Suprapubic skin (tissue), 4 donors: ENCODE measurements around the gene RAB31. TPM values are rescaled to one million over a fixed set of nuclear protein-coding genes. Genes with fewer than 3 reads are reported as not detected.

Experiments used
- DNase-seq, 2 donors: peaks; one replicate each; pipeline ENCODE4 v3.0.0-alpha.2; 2019; ENCODE audit warnings: low spot score in 2 of 2
- H3K27ac ChIP-seq: fragments of 200-600 bp; sonication (generic); one replicate; pipeline ENCODE4 v1.5.1; 2019
- H3K27me3 ChIP-seq: fragments of 200-600 bp; sonication (generic); one replicate; pipeline ENCODE4 v1.5.1; 2019
- H3K36me3 ChIP-seq: fragments of 200-600 bp; sonication (generic); one replicate; pipeline ENCODE4 v1.5.1; 2019
- H3K4me1 ChIP-seq: fragments of 200-600 bp; sonication (generic); one replicate; pipeline ENCODE4 v1.5.1; 2019
- H3K4me3 ChIP-seq: fragments of 200-600 bp; sonication (generic); one replicate; pipeline ENCODE4 v1.5.1; 2019; ENCODE audit warnings: mild to moderate bottlenecking
- H3K9me3 ChIP-seq: fragments of 200-600 bp; sonication (generic); one replicate; pipeline ENCODE4 v1.5.1; 2019
- EP300 ChIP-seq: sonication (generic); formaldehyde crosslinking; IDR thresholded peaks from one replicate; pipeline ENCODE4 v1.6.1; 2017; ENCODE audit warnings: antibody characterized with exemption
- POLR2A ChIP-seq, 2 donors: fragments of 450-650 bp; IDR thresholded peaks; one replicate each; pipeline ENCODE4 v1.6.1; 2017; ENCODE audit warnings: antibody characterized with exemption in 2 of 2, mild to moderate bottlenecking in 2 of 2, moderate library complexity in 2 of 2
- POLR2AphosphoS5 ChIP-seq, 3 donors: sonication (generic); formaldehyde crosslinking; IDR thresholded peaks; one replicate each; pipeline ENCODE4 v1.6.1; 2017; ENCODE audit warnings: antibody characterized with exemption in 3 of 3
- WGBS: methylation state at CpG from one replicate; pipeline ENCODE4 v1.1.5; 2018; 5-methylcytosine and 5-hydroxymethylcytosine counted together
- total RNA-seq, 4 donors: library from RNA; depleted of rRNA; stranded (reverse); fragments of >200 nt; gene quantifications; one replicate each; pipeline ENCODE4 v1.1.0, GENCODE V29; 2016
- TF ChIP-seq, protein P1 (sequence below), 2 donors: fragments of 200-600 bp in 1 of 2; fragments of 450-650 bp in 1 of 2; sonication (generic) in 1 of 2; IDR thresholded peaks; one replicate each; pipeline ENCODE4 v1.5.1; 2016 to 2019; ENCODE audit warnings: antibody characterized with exemption in 2 of 2, mild to moderate bottlenecking in 1 of 2, moderate library complexity in 1 of 2

The RAB31 gene
- total RNA-seq, 4 donors from 2014 or later = 5.8 to 15.2 (median 11.4) TPM

DNA sequence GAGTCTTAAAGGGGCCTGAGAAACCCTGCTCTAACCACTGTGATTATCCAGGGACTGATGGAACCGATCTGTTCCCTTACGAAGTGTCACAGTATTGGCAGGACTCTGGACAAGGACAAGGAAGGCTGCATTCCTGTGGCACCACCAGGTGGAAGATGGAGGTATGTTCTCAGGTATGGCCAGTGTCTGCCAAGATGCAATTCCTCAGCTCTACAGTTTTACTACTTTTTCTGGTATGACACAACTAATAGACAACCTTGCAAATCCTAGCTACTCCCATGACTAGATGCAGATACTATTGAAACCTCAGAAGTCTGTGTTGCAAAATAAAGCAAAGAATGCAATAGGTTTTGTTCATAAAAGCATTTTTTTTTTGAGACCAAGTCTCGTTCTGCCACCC, 14.6 kb downstream of the RAB31 start:
- Histone ChIP-seq H3K9me3 (no peaks in the 10 kb centered on the region), H3K27ac (no peak overlapping the region), H3K4me3 (no peak overlapping the region), H3K36me3 (no peaks in the 10 kb centered on the region), H3K4me1 (peaks cover 8% of the 10 kb centered on the region), H3K27me3 (no peaks in the 10 kb centered on the region)
- WGBS = 52% methylated on average over 3 of the region's 3 CpGs
- peak in 1 of 2 donors; percentile 23 for DNase-seq
- no peak for TF ChIP-seq POLR2AphosphoS5 (IDR thresholded peaks at IDR 0.05)
- TF ChIP-seq, protein P1, sequence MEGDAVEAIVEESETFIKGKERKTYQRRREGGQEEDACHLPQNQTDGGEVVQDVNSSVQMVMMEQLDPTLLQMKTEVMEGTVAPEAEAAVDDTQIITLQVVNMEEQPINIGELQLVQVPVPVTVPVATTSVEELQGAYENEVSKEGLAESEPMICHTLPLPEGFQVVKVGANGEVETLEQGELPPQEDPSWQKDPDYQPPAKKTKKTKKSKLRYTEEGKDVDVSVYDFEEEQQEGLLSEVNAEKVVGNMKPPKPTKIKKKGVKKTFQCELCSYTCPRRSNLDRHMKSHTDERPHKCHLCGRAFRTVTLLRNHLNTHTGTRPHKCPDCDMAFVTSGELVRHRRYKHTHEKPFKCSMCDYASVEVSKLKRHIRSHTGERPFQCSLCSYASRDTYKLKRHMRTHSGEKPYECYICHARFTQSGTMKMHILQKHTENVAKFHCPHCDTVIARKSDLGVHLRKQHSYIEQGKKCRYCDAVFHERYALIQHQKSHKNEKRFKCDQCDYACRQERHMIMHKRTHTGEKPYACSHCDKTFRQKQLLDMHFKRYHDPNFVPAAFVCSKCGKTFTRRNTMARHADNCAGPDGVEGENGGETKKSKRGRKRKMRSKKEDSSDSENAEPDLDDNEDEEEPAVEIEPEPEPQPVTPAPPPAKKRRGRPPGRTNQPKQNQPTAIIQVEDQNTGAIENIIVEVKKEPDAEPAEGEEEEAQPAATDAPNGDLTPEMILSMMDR (IDR thresholded peaks at IDR 0.05) = peak in 1 of 2 donors; percentile 54

DNA sequence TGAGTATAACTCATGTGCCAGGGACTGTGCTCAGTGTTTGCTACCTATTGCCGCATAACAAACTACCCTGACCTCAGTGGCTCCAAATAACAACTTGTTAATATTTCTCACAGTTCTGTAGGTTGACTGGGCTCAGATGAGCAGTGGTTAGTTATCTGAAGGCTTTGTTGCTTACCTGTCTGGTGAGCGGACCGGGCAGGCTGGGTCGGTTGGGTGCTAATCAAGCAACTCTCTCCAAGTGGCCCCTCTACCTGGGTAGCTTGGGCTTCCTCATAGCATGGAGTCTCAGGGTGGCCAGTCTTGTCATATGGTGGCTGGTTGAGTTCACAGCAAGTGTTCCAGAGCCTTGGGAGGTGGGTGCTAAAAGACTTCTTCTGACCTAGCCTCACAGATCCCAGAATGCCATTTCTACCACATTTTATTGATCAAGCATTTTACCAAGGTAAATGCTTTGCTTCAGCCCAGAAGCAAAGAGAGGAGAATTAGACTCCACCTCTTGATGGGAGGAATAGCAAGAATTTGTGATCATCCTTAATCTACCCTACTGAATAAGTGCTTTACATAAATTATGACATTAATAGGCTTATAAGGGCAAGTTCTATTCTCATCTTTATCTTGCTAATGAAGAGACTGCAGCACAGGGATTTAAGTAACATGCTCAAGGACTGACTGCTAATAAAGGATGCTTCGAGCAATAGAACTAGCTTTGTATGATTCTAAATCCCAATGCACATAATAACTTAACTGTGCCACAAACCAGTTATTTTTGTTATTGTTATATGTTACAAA, 16.9 kb downstream of the RAB31 start:
- no peaks in the 10 kb centered on the region for H3K36me3 ChIP-seq
- H3K27me3 ChIP-seq = no peaks in the 10 kb centered on the region
- H3K4me1 ChIP-seq = no peaks in the 10 kb centered on the region
- H3K27ac ChIP-seq = no peak overlapping the region
- TF ChIP-seq, protein P1 (IDR thresholded peaks at IDR 0.05) = no peak
- peak; percentile 15 to 64 for DNase-seq
- H3K4me3 ChIP-seq = no peak overlapping the region
- no peaks in the 10 kb centered on the region for H3K9me3 ChIP-seq
- 98% methylated on average over 5 of the region's 5 CpGs for WGBS

DNA sequence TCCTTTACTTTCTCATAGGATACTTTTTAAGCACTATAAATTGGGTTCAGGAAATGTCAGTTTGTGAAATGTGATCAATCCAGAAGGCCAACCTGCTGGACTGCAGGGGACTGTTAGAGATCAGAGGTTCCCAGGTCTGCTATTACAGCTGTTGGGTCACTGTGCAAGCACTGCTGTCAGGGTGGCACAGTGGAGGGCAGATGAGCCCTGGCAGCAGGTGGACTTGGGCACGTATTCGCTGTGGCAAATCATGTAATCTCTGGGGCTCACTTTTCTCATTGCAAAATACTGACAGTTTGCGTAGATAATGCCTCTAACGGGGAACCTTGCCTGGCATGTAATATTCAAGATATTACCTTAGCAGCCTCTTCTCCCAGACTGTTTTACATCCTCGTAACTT, 18.1 kb downstream of the RAB31 start:
- TF ChIP-seq EP300 = no peak
- TF ChIP-seq POLR2A (IDR thresholded peaks at IDR 0.05) = no peak
- TF ChIP-seq POLR2AphosphoS5 (IDR thresholded peaks at IDR 0.05) = no peak
- TF ChIP-seq, protein P1 (IDR thresholded peaks at IDR 0.05) = no peak
- WGBS = 94% methylated on average over 5 of the region's 5 CpGs

DNA sequence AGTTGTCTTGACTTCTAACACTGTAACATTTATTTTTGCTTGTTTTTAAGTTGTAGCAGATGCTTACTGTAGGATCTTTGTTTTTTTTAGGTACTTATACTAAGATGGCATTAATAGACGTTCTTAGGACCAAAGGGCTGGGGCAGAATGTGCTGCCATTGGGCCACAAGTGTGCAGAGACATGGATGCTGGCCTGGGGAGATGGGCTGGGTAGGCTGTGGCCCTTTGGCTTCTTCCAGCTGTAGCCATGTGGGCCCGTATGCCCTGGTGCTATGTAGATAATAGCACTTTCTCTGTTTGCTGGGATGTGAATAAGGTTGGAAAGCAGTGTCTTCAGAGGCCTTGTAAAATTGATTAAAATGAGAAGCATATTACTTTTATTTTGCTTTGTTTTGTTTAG, 18.8 kb downstream of the RAB31 start:
- Histone ChIP-seq H3K27me3 (no peaks in the 10 kb centered on the region), H3K4me3 (no peak overlapping the region), H3K27ac (no peak overlapping the region), H3K9me3 (no peaks in the 10 kb centered on the region), H3K4me1 (no peaks in the 10 kb centered on the region), H3K36me3 (no peaks in the 10 kb centered on the region)
- 81% methylated on average over 2 of the region's 2 CpGs for WGBS
- DNase-seq = peak; percentile 15 to 31
- TF ChIP-seq POLR2AphosphoS5 (IDR thresholded peaks at IDR 0.05) (no peak), POLR2A (IDR thresholded peaks at IDR 0.05) (no peak), EP300 (no peak)
- TF ChIP-seq, protein P1 (IDR thresholded peaks at IDR 0.05) = no peak

More for the DNA sequence above, 18.1 kb downstream of the RAB31 start:
- Histone ChIP-seq H3K4me1 (no peaks in the 10 kb centered on the region), H3K4me3 (no peak overlapping the region), H3K36me3 (no peaks in the 10 kb centered on the region), H3K27me3 (no peaks in the 10 kb centered on the region), H3K27ac (no peak overlapping the region), H3K9me3 (no peaks in the 10 kb centered on the region)
- peak; percentile 27 to 37 for DNase-seq

DNA sequence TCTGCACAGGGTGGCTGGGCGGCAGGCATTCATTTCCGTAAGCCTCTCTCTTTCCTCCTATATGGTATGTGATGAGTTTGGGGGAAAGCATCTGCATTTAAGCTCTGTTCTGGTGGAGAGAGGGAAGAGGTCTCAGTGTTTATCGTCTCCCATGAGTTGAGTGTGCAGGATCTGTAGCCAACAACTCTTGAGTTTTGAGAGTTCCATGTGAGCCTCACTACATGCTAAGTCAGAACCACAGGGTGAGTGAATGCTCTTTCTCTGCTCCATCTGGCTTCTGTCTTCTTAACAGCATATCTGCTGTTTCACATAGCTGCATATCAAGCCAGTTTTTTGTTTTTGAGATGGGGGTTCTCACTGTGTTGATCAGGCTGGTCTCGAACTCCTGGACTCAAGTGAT, 22.7 kb downstream of the RAB31 start:
- Histone ChIP-seq H3K27ac (no peak overlapping the region), H3K9me3 (no peaks in the 10 kb centered on the region), H3K4me3 (no peak overlapping the region), H3K36me3 (peaks cover 7% of the 10 kb centered on the region), H3K4me1 (no peaks in the 10 kb centered on the region), H3K27me3 (no peaks in the 10 kb centered on the region)
- DNase-seq = peak in 1 of 2 donors; percentile 11
- 92% methylated on average over 4 of the region's 4 CpGs for WGBS
- TF ChIP-seq POLR2A (IDR thresholded peaks at IDR 0.05) (no peak), POLR2AphosphoS5 (IDR thresholded peaks at IDR 0.05) (no peak), EP300 (no peak)
- TF ChIP-seq, protein P1 (IDR thresholded peaks at IDR 0.05) = no peak
